GM19467 (cell line): ENCODE results near the gene ANXA6.
A peak's percentile ranks its signal among the peaks of the same experiment; 100 is the strongest.
"Not testable (repeated sequence)": the region's sequence is repeated elsewhere in the genome, so short reads cannot be mapped to it uniquely, and the experiment has no call there.

ENCODE experiments used
- ATAC-seq: cut with Tn5 transposase; IDR thresholded peaks from one replicate; pipeline ENCODE4 v1.9.1; 2021; ENCODE audit warnings: mild to moderate bottlenecking, moderate library complexity; ENCODE audit not compliant: unreplicated experiment

ANXA6 gene

DNA sequence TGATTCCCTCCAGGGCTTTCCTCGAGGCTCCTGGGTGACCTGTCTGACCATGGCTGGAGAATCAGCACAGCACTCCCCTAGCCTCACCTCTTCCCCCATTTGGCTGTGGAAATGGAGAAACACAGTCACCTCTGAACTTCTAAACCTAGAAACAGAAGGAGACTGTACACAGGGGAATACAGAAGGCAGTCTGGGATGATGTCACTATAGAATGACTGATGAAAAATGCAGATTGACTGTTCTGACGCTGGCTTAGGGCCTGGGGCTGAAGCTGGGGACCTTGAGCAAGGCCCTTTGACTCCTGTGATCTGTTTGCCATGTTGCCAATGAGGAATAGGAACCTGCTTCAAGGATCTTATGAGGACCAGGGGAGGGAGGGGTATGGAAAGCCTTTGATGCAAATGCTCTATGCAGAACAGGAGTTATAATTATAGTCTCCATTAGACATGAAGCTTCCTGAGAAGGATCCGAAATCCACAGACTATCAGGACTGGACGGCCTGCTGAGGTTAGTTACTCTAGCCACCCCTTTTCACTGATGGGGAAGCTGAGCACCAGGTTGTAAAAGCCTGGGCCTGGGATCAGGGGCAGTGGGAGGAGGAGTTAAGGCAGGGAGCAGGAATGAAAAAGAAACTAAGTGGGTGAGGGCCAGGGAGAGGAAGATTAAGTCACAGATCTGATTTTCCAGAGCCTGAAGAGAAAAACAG lies 24.4 kb upstream of the ANXA6 start:
- no peak for ATAC-seq

DNA sequence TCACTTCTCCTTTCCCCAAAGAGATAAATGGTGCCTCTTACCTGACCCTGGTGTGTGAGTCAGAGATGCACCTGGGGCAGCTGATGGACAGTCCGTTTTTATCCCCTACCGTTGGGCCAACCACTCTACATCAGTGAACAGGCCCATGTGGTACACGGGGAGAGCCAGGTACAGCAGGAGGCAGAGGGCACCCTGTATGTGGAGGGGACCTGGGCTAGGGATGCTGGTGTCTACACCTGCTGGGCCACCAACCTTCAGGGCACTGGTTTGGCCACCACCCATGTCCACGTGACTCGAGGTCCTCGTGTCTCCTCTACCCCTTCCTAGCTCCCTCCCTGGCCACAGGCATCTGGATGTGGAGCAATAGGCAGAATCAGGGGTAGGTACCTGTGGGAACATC lies 22.7 kb upstream of the ANXA6 start:
- no peak for ATAC-seq

GRCh38 chr5:151179489-151179840 lies 21.9 kb upstream of the ANXA6 start:
- no peak for ATAC-seq

DNA sequence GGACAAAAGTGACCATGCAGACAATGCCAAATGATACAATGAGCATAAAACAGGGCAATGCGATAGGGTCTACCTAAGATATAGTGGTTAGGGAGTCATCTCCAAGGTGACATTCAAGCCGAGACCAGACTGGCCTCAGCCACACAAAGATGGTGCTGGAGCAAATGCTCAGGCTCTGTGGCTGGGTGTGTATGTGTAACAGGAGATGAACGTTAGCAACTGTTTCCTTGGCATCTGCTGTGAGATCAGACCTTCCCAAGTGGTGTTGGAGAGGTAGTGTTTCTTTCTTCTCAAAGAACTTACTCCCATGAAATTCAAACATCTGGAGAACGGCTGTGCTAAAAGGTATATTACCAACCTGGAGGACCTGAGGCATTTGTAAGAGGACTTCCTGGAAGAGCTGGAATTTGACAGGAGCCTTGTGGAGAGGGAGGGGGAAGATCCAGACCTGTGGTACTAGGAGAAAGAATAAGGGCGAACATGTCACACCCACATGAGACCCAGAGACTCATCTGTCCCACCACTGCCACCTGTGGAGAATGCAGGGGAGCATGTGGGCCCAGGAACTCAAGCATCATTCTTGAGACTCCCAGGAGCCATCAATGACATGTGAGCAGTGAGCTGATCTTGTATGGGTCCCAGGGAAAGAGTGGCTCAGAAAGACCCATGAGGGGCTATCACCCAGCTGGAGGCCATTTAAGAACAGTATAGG lies 21.4 kb upstream of the ANXA6 start:
- no peak for ATAC-seq

DNA sequence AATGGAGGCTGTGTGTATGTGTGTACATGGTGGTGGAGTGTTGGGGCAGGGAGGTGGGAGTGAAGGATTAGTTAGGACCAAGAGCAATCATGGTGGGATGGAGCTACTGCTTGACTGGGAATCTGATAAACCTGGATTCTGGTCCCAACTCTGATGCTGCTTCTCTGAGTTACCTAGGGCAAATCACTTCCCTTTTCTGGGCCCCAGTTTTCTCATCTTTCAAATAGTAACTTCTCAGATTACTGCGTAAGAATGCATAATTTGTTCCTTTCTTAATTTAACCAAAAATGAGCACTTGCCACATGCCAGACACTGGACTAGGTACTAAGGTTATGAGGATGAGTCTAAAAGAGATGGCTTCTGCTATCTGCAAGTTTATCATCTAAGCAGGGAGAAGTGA lies 20.8 kb upstream of the ANXA6 start:
- ATAC-seq, result no peak

DNA sequence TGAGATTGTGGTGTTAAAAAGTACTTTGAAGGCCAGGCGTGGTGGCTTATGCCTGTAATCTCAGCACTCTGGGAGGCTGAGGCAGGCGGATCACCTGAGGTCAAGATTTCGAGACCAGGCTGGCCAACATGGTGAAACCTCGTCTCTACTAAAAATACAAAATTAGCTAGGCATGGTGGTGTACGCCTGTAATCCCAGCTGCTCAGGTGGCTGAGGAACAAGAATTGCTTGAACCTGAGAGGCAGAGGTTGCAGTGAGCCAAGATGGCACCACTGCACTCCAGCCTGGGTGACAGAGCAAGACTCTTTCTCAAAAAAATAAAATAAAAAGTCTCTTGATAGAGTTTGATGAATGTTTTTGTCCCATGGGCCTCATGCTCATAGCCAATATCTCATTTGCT lies 18.7 kb upstream of the ANXA6 start:
- not testable (repeated sequence) for ATAC-seq

DNA sequence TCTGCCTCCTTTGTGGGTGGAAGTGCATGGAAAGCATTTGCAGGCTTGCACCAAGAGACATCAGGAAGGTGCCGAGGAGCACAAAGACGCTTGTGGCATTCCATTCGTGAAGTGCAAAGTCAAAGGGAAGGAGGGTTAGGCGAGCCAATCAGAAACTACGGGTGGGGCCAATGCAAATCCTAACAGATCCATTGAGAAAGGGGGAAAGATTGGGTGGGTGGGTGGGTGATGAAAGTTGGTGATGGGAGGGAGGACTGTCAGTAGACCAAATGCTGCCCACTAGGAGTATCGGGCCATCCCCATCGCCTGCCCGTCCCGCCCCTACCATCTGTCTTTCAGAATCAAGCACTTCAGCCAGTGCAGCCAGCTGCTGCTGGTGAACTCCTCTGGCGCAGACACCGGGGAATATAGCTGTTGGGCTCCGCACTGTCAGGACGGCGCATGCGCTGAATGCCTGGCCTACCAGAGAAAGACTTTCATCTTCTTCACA lies 17.1 kb upstream of the ANXA6 start:
- no peak for ATAC-seq

DNA sequence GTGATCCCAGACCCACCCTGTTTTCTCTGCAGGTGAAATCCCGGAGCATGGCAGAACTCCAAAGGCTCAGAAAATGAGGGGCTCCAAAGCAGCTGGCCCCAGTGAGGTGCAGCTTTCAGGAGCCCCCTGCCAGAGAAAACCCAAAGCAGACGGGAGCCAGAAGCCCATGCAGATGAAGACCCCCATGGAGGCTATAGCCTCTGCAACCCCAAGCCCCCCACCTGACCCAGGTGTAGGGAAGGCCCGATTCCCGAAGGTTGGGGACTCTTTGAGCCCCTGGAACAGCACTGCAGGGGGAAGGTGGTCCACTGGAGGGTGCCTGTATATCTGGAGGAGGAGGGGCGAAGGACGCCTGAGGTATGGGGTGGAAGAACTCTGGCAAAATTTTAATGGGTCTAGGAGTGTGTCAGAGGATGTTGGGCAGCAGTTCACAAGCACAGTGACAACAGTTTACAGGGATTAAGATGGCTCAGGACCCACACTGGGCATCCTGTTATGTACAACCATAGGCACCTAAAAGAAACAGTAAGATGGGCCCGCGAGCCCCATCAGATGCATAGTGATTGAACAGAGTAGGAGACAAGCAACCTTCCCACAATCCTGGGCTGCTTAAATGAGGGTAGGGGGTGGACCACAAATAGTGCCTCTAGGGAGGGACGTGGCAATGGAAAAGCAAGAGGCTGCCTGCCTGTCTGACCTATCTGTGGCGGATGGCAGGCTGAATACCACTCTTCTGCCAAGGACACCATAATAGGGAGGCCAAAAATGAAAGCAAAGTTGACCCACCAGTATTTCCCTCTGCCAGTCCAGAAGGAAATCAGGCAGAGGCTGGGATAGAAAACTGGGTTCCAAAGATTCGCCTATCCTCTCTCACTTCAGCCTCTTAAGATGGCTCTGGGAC lies 16.4 kb upstream of the ANXA6 start:
- ATAC-seq, result no peak

DNA sequence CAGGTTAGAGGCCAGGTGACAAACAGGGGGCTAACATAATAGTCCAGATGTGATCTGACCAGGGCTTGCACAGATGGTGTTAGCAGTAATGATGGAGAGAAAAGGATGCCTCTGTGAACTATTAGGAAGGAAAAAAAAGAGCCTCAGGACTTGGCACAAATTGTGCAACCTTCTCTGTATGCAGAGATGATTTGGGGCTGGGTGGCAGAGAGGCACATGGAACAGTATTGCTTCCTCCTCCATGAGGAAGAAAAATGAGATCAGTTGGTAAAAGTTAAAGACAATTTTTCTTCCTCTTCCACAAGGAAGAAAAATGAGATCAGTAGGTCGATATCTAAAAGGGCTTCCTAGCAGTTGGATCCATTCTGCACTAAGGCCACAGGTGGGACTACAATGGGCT lies 13.9 kb upstream of the ANXA6 start:
- ATAC-seq, result no peak

DNA sequence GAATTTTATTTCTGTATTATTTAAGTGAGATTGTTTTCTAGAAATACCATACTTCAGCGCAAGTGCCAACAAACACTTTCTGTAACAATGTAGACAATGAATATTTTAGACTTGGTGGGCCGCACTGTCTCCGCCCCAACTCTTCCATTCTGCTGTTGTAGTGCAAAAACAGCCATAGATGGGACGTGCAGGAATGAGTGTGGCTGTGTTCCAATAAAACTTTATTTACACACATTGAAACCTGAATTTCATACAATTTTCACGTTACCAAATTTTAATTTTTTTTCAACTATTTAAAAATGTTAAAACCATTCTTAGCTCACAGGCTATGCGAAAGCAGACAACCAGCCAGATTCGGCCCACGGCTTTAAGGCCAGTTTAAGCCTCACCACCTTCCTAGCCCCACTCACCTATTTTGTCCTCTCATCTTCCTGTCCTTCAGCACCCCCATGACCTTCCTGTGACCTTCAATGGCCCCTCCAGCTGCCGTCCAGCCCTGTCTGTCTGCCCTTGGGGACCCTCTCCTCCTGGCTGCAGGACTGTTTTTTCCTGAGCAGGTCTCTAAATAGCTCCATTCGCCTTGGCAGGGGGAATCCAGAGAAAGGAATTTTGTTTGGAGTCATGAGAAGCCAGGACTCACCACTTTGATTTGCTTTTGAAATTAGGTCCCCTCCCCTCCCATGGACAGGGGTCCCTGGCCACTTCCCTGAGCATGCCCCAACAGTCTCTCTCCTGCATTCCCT lies 11.2 kb upstream of the ANXA6 start:
- ATAC-seq, result no peak

GRCh38 chr5:151167022-151167421 lies 9.4 kb upstream of the ANXA6 start:
- no peak for ATAC-seq

- peak; percentile 82 for ATAC-seq
These were observed 7.3 kb upstream of the ANXA6 start for GRCh38 chr5:151164687-151165392.

DNA sequence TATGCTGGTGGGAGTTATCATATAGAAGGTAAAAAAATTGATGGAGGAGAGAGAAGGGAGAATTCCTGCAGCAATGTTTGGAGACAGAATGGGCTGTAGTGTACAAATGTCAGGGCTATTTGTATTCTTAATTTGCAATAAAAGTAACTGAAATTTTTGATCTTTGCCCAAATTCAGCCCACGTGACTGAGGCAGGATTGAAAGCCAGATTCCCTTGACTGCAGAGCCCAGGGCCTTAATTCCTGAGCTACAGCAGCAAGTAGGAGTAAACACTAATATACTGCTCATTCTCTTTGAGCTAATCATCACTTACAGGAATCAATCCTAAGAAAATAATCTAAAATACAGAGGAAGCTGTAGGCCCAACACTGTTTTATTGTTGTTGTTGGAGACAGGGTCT lies 5.2 kb upstream of the ANXA6 start:
- ATAC-seq, result no peak

GRCh38 chr5:151159649-151160373 lies 2.2 kb upstream of the ANXA6 start:
- no peak for ATAC-seq

DNA sequence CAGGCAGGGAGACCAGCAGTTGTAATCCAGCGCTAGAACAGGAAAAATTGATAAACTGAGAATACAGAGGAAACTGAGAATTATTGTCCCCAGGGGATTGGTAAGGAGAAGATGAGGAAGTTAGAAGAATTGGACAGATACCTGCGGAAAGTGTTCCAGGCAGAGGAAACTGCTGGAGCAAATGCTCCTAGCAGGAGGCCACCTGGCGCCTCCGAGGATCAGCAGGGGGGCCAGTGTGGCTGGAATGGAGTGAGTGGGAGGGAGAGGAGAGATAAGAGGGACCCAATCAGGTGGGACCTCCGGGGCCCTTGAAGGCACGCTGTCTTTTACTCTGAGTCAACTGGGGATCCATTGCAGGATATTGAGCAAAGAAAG lies 695 bp upstream of the ANXA6 start:
- no peak for ATAC-seq

DNA sequence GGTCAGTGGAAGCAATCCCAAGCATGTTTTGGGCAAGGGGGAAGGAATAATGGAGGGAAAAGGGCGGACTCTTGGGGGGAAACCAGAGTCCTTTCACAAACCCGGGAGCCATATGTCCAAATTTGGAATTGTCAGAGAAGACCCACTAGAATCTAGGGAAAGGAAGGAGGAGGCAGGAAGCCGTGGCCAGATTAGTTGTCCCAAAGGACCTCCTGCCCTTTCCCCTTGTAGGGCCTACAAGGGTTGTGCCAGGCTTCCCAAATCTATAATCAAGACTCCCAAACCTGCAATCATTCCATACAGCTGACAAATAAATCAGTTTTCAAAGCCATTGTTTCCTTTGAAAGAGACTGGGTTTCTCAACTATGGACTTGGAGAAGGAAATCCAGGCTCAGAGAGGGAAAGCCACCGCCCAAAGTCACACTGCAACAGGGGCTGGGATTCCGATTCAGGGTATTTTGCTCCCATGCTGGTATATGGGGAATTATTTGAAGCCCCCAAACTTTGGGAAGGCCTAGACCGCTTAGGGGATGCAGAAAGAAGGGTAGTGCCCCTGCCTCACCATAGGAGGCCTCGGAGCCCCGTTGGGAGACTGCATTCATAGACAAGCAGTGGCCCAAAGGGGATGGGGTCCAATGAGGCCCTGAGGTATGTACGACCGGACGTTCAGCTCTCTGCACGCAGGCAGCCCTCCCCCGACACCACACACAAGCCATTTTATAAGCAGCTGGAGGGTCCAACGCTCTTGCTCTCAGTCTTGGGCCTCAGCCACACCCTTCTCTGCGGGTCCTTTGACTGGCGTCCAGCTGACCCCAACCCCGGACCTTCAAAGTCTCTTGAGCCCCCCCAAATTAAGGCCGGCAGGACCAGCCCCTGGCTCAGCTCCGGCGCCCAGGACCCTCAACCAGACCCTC lies 815 bp downstream of the ANXA6 start:
- no peak for ATAC-seq

- ATAC-seq, result no peak
These were observed 1.6 kb downstream of the ANXA6 start for GRCh38 chr5:151155775-151156506.
